Measurements from ENCODE around the gene GSX1.

DNA sequence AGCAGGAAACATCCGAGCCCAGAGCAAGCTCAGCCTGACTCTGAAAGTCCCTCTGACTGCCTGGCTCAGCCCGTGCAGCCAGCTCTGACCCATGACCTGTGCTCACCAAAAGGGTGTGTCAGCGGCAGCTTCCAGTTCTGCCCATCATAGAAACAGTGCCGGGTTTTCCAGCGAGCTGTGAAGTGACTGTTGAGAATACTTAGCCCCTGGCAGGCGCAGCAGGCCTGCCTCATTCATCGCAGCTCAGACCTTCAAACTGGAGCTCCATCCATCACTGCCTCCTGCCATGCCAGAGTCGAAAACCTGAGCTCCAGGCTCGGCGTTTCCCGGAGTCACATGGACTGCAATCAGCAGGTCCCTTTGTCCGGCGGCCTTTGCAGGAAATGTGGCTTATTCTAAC, 16.3 kb upstream of the GSX1 start:
- TF ChIP-seq, protein P1, sequence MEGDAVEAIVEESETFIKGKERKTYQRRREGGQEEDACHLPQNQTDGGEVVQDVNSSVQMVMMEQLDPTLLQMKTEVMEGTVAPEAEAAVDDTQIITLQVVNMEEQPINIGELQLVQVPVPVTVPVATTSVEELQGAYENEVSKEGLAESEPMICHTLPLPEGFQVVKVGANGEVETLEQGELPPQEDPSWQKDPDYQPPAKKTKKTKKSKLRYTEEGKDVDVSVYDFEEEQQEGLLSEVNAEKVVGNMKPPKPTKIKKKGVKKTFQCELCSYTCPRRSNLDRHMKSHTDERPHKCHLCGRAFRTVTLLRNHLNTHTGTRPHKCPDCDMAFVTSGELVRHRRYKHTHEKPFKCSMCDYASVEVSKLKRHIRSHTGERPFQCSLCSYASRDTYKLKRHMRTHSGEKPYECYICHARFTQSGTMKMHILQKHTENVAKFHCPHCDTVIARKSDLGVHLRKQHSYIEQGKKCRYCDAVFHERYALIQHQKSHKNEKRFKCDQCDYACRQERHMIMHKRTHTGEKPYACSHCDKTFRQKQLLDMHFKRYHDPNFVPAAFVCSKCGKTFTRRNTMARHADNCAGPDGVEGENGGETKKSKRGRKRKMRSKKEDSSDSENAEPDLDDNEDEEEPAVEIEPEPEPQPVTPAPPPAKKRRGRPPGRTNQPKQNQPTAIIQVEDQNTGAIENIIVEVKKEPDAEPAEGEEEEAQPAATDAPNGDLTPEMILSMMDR (IDR thresholded peaks at IDR 0.05): no peak
- TF ChIP-seq POLR2A (IDR thresholded peaks at IDR 0.05): no peak
